ENCODE data around the gene RHOV. TPM values are rescaled to one million over a fixed set of nuclear protein-coding genes. Genes with fewer than 3 reads are reported as not detected.

Gene RHOV
- total RNA-seq, 1 donor from 2014 or later = not detected

GRCh38 chr15:40894681-40895448 lies 20.8 kb upstream of the RHOV start:
- no peaks in the 10 kb centered on the region for H3K9me3 ChIP-seq
- peaks cover 40% of the 10 kb centered on the region for H3K36me3 ChIP-seq
- H3K4me3 ChIP-seq = peak overlapping the region; percentile 97
- H3K27me3 ChIP-seq = no peaks in the 10 kb centered on the region
- intact Hi-C loops (cut with DNase I) = no loop called here
- H3K4me1 ChIP-seq = peaks cover 10% of the 10 kb centered on the region
- H3K27ac ChIP-seq = peak overlapping the region; percentile 88
- DNase-seq = peak; percentile 82
- peak; percentile 44 for TF ChIP-seq CTCF (IDR thresholded peaks at IDR 0.05)
- ATAC-seq = peak; percentile 56

DNA sequence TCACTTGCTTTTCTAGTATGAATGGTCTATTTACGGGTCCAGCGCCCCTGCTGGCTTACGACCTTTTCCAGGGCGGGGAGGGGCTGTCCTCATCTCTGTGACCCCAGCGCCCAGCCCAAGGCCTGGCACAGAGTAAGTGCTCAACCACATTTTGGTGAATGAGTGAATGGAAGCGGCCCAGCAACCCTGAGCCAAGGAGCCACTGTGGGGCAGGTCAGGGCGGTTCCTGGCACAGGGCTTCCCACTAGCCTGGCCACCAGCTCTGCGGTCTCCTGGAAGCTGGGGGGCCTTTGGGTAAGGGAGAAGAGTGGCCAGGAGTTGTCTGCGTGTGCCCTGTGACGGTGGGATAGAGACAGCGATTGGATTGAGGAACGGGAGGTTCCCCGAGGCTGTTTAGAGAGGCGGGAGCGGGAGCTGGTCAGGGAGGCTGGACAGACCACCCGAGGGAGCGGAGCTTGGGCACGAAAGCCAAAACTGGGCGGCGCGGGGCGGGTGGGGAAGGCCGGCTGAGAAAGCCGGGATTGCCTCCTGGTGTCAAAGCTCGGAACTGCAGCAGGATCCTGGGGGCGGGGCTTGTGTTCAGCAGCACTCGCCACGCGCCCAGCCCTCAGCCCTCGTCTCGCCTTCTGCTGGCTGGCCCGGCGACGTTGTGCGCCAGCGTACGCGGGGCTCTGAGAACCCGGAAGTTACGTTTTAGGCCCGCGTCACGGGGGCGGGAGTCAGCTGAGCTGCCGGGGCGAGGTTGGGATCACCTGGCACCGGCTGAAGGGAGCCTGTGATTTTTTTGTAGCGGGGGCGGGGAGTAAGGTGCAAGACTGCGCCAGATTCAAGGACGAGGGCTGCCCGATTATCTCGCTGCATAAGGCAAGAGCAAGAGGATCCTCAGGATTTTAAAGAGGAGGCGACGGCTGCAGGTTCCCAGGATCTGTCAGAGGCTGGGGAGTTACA lies 20.0 kb upstream of the RHOV start, which contains the start of gene VPS18:
Gene VPS18 (plus strand): TSS at position 718 of the 948 bp plus-strand sequence. CDS start 319 bp downstream, outside the sequence.
- Histone ChIP-seq H3K27ac (peak within 1 kb of the TSS; percentile 88), H3K36me3 (peaks cover 31% of the 10 kb centered on the region), H3K4me1 (peaks cover 10% of the 10 kb centered on the region), H3K27me3 (no peaks in the 10 kb centered on the region), H3K4me3 (peak within 1 kb of the TSS; percentile 97), H3K9me3 (no peaks in the 10 kb centered on the region)
- intact Hi-C loops (cut with DNase I) = no loop called here
- TF ChIP-seq CTCF (IDR thresholded peaks at IDR 0.05) = peak; percentile 98
- ATAC-seq (peak; percentile 98), DNase-seq (peak; percentile 99)

DNA sequence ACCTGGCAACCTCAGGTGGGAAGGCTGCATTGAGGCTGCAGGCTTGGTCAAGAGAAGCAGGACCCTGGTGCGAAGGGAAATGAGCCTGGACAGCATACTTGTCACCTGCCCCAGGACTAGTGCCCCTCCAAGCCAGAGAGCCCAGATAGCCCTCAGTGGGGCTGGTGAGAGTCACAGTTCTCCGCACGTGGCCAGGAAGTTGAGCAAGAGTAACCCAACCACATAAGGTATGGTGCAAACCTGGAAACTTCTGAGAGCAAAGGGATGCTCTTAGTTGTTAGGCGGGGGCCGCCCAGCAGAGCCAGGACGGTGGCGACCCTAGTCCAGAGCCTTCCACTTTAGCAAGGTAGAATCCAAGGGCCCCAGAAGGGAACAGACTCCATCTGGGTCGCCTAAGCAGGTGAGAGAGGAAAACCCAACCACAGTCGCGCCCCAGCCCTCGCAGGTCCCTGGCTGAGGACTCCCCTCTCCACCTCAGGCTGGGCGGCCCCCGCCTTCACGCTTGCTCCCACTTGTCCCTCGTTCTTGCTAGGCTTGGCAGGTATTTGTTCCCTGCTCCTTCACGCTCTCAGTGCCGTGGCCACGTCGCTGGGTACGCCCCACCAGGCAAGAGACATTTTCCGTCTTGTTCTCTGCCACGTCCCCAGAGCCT lies 19.1 kb upstream of the RHOV start:
- TF ChIP-seq CTCF (IDR thresholded peaks at IDR 0.05) = no peak
- ATAC-seq (no peak), DNase-seq (no peak)
- no peak overlapping the region for H3K27ac ChIP-seq
- peaks cover 10% of the 10 kb centered on the region for H3K4me1 ChIP-seq
- no peaks in the 10 kb centered on the region for H3K27me3 ChIP-seq
- H3K4me3 ChIP-seq = no peak overlapping the region
- H3K9me3 ChIP-seq = no peaks in the 10 kb centered on the region
- intact Hi-C loops (cut with DNase I) = no loop called here
- peaks cover 23% of the 10 kb centered on the region for H3K36me3 ChIP-seq

GRCh38 chr15:40892447-40893012 lies 18.5 kb upstream of the RHOV start:
- TF ChIP-seq CTCF (IDR thresholded peaks at IDR 0.05) = no peak
- no peak for ATAC-seq
- intact Hi-C loops (cut with DNase I) = no loop called here

DNA sequence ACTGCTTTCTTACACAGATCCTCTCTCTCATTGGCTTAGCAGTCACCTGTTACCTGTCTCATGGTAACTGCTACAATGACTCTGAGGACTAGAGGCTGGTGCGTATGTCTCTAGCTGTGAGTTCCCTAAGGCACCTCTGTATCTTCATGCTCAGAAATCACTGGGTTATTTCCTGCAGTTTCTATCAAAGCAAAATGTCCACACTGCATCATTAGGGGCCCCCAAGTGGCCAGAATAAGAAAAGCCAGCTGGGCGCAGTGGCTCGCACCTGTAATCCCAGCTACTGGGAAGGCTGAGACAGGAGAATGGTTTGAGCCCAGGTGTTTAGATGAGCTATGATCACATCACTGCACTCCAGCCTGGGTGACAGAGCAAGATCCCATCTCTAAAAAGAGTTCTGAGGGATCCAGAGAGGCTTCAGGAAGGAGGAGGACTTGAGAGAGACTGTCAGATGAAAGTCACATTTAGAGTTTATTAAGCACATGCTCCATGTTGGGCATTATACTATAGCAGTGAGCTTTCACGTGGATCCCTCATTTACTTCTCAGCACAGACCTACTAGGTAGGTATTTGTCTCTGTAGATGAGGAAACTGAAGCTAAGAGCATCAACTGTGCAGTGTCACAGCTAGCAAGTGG lies 17.9 kb upstream of the RHOV start:
- Histone ChIP-seq H3K4me3 (no peak overlapping the region), H3K36me3 (peaks cover 12% of the 10 kb centered on the region), H3K27ac (no peak overlapping the region), H3K9me3 (no peaks in the 10 kb centered on the region), H3K27me3 (no peaks in the 10 kb centered on the region), H3K4me1 (peaks cover 10% of the 10 kb centered on the region)
- ATAC-seq (peak; percentile 17), DNase-seq (no peak)
- intact Hi-C loops (cut with DNase I) = no loop called here
- peak; percentile 71 for TF ChIP-seq CTCF (IDR thresholded peaks at IDR 0.05)

More at GRCh38 chr15:40892447-40893012, 18.5 kb upstream of the RHOV start:
- Histone ChIP-seq H3K36me3 (peaks cover 18% of the 10 kb centered on the region), H3K9me3 (no peaks in the 10 kb centered on the region), H3K27me3 (no peaks in the 10 kb centered on the region), H3K27ac (no peak overlapping the region), H3K4me3 (no peak overlapping the region), H3K4me1 (peaks cover 10% of the 10 kb centered on the region)
- DNase-seq = no peak

Measured in upper lobe of right lung (tissue), 1 donor.